GM12891 (cell line): ENCODE results near the gene TIAM2.

Experiments
- DNase-seq: peaks from one replicate; pipeline ENCODE4 v3.0.0; 2011; ENCODE audit warnings: low spot score; ENCODE audit not compliant: insufficient read length
- FAIRE-seq: peaks from 2 replicates; lab custom pipeline; 2011; peaks lifted over from hg19 to GRCh38; lab: Jason Lieb, UNC
- PAX5 ChIP-seq: IDR thresholded peaks from 2 replicates; pipeline ENCODE4 v1.6.1; 2011; ENCODE audit warnings: low read length, moderate library complexity, mild to moderate bottlenecking; ENCODE audit not compliant: insufficient read depth, severe bottlenecking
- POLR2A ChIP-seq: IDR thresholded peaks from 2 replicates; pipeline ENCODE4 v1.6.1; 2011; ENCODE audit warnings: low read depth, low read length, control low read depth
- POLR2AphosphoS5 ChIP-seq: IDR thresholded peaks from 2 replicates; pipeline ENCODE4 v1.6.1; 2011; ENCODE audit warnings: low read depth, low read length, control low read depth
- POU2F2 ChIP-seq: IDR thresholded peaks from 2 replicates; pipeline ENCODE4 v1.6.1; 2011; ENCODE audit warnings: low read depth, mild to moderate bottlenecking, control low read depth, low read length, moderate library complexity
- SPI1 ChIP-seq: IDR thresholded peaks from 2 replicates; pipeline ENCODE4 v1.6.1; 2011; ENCODE audit warnings: low read depth, low read length, control low read depth
- TAF1 ChIP-seq: IDR thresholded peaks from 2 replicates; pipeline ENCODE4 v1.6.1; 2011; ENCODE audit warnings: low read depth, low read length, control low read depth

Gene TIAM2

DNA sequence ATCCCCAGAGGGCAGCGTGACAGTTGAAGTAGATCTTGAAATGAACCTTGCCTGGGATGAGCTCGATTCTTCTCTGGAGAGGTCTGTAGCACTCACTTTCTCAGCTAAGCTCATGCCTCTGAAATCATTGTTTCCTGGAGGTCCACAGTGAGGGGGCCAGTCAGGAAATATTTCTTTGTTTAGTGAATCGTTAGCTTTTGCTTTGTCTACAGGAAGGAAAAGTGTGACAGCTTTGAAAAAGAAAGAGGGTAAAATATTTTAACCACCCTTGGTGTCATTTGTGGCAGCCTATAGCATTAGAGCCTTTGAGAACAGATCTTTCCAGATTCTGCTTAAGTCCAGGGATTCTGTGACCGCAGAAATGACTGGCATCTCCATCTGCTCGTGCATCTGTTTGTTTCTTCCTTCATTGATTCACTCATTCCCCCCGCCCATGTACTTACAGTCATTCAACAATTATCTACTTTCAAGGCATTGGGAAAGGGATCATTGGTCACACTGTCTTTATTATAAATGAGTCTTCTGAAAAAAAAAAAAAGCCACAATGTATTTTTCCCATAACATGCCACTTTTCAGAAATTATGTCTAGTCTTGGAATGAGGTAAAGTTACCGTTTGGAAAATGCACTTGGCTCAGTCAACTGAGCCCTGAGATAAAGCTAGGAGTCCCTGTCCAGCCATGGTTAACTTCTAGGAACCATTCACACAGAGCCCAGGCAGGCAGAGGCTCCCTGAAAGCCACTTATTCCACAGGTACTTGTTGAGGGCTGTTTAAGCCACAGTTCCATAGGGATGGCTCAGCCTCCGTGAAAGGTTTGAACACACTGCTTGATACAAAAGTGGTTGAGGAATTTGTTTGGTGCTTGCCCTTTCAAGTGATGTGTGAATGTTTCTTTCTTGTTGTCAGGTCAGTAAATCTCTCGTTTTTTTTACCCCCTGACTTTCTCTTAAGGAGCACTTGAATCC, 86.0 kb downstream of the TIAM2 start:
- TF ChIP-seq PAX5 (no peak), POLR2AphosphoS5 (no peak), POLR2A (no peak), POU2F2 (no peak), SPI1 (no peak), TAF1 (no peak)
- DNase-seq = no peak
- no peak for FAIRE-seq

DNA sequence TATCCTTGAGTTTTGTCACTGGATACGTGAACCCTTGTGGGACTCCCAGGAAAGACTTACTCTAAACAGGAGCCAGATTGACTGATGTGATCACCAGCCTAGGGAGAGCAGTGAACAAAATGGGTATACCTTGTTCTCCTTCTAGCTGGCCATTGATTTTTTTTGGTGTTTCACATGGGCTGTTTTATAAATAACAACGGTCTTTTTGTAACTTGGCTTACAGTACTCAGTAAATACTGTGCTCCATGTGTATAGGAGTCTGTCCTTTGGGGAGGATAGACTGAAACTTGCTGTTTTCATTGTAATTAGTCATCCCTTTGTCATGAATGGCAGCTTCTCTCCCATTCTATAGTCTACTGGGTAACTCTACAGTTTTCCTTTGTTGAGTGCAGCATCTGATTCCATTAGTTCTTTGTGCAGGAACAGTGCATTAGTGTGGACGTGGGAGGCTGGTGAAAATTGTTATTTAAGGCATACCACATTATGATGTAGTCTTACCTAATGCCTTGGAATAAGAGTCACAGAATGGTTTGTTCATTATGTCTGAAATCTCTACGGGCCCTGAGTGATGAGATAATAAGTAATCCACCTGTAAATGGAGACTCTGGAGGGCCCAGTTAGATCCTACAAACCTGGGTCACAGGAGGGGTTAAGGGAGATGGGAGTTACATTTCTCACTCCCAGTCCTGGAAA, 89.5 kb downstream of the TIAM2 start:
- DNase-seq (no peak), FAIRE-seq (no peak)

DNA sequence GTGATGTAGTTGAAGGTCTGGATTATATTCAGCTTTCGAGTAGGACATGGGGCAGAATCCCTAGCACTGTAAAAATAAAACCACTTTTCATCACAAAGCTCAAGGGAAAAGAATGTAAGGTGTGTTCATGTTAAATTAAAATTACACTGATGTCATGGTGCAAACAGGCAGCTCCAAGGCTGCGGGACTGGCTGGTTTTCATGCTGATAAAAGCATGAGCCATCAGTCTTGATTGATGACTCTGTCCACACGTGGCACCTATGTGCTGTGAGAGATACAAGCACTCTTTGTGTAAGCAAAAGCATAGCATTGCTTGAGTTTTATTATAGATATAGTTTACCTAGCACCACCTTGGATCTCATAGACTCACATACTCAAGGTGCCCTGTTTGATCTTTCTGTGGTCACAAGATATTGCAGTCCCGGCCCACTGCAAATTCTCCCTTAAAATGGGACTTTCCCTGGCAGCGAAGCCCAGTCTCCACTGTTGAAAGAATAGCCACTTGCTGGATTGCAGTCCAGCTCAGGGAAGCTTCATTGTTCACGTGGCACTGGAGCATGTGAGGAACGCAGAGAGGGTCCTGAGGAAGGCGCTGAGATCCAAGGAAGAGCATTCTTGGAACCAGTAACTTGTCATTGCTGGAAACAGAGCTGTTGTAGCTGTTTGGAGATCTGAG, 90.6 kb downstream of the TIAM2 start:
- DNase-seq (no peak), FAIRE-seq (no peak)
- TF ChIP-seq PAX5 (no peak), POLR2A (no peak), POLR2AphosphoS5 (no peak), POU2F2 (no peak), TAF1 (no peak), SPI1 (no peak)

More for the DNA sequence above, 89.5 kb downstream of the TIAM2 start:
- TF ChIP-seq POU2F2 (no peak), PAX5 (no peak), SPI1 (no peak), POLR2AphosphoS5 (no peak), POLR2A (no peak), TAF1 (no peak)

DNA sequence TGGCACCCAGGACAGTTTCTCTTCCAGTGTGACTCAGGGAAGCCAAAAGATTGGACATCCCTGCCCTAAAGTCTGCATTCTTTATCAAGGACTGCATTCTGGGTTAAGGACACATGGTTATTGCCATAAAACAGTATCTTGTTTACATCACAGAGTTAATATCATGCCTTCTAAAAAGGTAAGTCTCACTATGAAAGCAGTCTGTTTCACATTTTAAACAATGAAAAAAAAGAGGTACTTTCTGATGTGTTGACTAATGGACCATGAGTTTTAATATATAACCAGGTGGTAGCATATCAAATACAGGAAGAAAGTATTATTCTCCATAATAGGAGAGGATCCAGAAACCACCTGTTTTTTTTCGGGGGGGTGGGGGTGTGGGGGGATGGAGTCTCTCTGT, 93.7 kb downstream of the TIAM2 start:
- no peak for TF ChIP-seq POLR2AphosphoS5
- no peak for TF ChIP-seq POU2F2
- TF ChIP-seq TAF1 = no peak
- TF ChIP-seq PAX5 = no peak
- no peak for TF ChIP-seq POLR2A
- no peak for TF ChIP-seq SPI1
- FAIRE-seq = no peak
- no peak for DNase-seq

DNA sequence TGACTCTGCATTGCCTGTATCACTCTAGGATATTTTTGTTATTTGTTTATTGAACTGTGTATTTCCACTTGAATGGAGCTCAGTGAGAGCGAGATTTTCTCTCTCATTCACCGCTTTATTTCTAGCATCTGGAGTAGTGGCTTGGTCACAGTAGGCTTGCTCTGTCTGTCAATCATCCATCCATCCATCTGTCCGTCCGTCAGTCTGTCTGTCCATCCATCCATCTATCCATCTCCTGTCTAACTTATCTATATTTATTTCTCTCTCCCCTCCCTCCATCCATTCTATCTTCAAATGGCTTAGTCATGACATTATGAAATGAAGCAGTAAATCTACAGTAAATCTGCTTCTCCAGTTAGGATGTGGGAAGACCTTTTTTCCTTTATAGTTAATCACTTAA, 94.6 kb downstream of the TIAM2 start:
- FAIRE-seq = no peak
- no peak for DNase-seq
- TF ChIP-seq TAF1 = no peak
- no peak for TF ChIP-seq POLR2AphosphoS5
- no peak for TF ChIP-seq PAX5
- TF ChIP-seq POU2F2 = no peak
- no peak for TF ChIP-seq POLR2A
- TF ChIP-seq SPI1 = no peak

DNA sequence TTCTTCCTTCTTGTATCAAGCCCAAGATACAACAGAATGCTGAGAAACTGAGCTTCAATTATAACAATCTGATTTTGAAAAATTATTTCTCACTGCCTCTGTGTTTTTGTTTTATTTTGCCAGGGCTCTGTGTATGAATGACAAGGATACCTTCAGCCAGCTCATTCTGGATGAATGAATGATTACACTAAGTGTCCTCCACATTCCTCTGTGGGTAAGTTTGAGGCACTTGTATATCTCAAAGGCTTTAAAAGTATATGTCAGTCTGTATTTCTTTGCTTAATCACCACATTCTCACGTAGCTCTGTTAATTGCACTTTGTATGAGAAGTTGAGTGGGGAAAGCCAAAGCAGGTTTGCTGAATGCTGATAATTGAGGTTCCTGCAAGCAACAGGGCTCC, 95.1 kb downstream of the TIAM2 start:
- FAIRE-seq = no peak
- no peak for DNase-seq
- no peak for TF ChIP-seq TAF1

DNA sequence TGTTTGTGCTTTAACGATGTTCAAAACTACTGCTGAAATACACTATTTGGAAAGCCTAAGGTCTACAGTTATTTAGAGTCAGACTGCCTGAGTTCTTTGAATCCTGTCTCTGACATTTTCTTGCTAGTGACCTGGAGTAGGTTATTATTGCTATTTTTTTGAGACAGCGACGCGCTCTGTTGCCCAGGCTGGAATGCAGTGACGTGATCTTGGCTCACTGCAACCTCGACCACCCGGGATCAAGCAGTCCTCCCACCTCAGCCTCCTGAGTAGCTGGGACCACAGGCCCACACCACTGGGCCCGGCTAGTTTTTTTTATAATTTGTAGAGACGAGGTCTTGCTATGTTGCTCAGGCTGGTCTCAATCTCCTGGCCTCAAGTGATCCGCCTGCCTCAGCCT, 96.6 kb downstream of the TIAM2 start:
- DNase-seq (no peak), FAIRE-seq (no peak)
- no peak for TF ChIP-seq POLR2AphosphoS5
- TF ChIP-seq SPI1 = no peak
- TF ChIP-seq POU2F2 = no peak
- TF ChIP-seq PAX5 = no peak

DNA sequence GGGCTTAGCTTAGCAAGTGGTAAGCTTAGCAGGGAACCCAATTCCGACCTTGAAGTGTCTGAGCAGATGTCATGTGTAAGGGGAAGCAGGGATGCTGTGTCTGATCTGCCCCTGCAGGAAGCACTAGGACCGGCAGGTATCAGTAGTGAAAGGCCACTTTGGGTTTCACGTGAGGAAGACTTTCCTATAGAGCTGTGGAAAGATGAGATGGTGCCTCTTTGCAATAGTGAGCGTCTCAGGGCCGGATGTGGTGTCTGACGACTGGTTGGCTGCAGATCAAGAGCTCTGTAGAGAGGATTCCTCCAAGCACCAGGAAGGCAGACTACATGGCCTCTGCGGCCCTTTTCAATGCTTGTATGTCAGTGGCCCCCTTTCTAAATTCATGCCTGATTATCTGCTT, 98.3 kb downstream of the TIAM2 start:
- no peak for TF ChIP-seq SPI1
- no peak for TF ChIP-seq POLR2AphosphoS5
- no peak for TF ChIP-seq PAX5
- TF ChIP-seq TAF1 = no peak
- TF ChIP-seq POU2F2 = no peak
- DNase-seq = no peak
- no peak for FAIRE-seq

DNA sequence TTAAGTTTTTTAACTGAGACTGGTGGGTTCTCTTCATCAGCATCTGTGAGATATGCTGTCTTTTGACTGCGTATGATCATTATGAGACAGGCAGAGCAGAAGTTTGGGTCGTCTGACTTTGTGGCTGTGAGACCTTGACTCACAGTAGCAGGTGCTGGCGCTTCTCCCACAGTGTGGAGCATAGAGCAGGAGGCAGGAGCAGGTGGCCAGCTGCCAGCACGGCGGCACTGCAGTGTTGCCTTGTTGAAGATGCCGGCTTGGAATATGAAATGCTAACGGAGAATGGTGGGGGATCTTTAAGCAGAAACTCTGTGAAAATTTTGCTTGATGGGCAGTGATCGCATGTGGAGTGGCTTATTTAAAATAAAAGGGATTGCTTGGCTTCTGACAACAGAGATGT, 105.0 kb downstream of the TIAM2 start:
- FAIRE-seq (no peak), DNase-seq (no peak)
- TF ChIP-seq TAF1 (no peak), POLR2AphosphoS5 (no peak), PAX5 (no peak), POLR2A (no peak), POU2F2 (no peak), SPI1 (no peak)
